HEK293T (cell line): ENCODE results near the gene FTL.

Experiments
- ARNT ChIP-seq: fragments of 450-650 bp; IDR thresholded peaks from 2 replicates; pipeline ENCODE4 v1.6.1; 2017; ENCODE audit warnings: mild to moderate bottlenecking
- ELF4 ChIP-seq: fragments of 450-650 bp; IDR thresholded peaks from 2 replicates; pipeline ENCODE4 v1.6.1; 2017; ENCODE audit warnings: antibody characterized with exemption
- FOXA1 ChIP-seq: fragments of 450-650 bp; IDR thresholded peaks from 2 replicates; pipeline ENCODE4 v1.6.1; 2016; ENCODE audit warnings: mild to moderate bottlenecking
- HDGF ChIP-seq: fragments of 450-650 bp; IDR thresholded peaks from 2 replicates; pipeline ENCODE4 v1.6.1; 2017; ENCODE audit warnings: antibody characterized with exemption, borderline replicate concordance
- NFRKB ChIP-seq: fragments of 450-650 bp; IDR thresholded peaks from 2 replicates; pipeline ENCODE4 v1.6.1; 2016; ENCODE audit warnings: mild to moderate bottlenecking, moderate library complexity
- TARDBP ChIP-seq: fragments of 450-650 bp; IDR thresholded peaks from 2 replicates; pipeline ENCODE4 v1.6.1; 2016
- ZNF384 ChIP-seq: fragments of 450-650 bp; IDR thresholded peaks from 2 replicates; pipeline ENCODE4 v1.6.1; 2016

DNA sequence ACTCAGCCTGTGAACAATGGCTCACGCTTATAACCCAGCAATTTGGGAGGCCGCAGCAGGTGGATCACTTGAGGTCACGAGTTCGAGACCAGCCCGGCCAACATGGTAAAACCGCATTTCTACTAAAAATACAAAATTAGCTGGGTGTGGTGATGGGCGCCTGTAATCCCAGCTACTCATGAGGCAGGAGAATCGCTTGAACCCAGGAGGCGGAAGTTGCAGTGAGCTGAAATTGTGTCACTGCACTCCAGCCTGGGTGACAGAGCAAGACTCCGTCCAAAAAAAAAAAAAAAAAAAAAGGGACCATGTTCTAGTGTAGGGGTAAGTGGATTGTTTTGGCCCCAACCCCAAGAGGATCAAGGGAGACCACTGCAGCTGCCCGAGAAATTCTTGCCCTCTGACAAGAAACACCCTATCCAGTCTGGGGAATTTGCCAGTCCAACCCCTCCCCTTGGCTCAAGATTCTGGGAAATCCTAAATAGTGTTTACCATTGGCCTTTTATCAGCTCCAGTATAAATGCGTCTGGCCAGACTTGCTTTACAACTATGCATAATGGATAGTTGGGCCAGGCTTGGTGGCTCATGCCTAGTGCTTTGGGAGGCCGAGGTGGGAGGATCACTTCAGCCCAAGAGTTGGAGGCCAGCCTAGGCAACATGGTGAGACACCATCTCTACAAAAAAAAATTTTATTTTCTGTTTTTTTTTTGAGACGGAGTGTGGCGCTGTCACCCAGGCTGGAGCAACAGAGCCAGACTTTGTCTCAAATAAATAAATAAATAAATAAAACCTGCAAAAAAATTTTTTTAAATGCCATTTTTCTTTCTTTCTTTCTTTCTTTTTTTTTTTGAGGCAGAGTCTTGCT lies 36.7 kb upstream of the FTL start:
- TF ChIP-seq NFRKB (no peak), FOXA1 (no peak), ELF4 (no peak), ZNF384 (no peak), ARNT (no peak), HDGF (no peak), TARDBP (no peak)
